Posterior cingulate gyrus (tissue), 11 donors: ENCODE measurements around the gene SRP68.
A peak's percentile ranks its signal among the peaks of the same experiment; 100 is the strongest.

Experiments used
- DNase-seq, 10 donors: peaks; one replicate each; pipeline versions ENCODE4 v3.0.0 to v3.0.0-alpha.2; 2020 to 2021; ENCODE audit warnings: mixed read lengths in 3 of 10
- intact Hi-C: fragments of 100-400 bp; cut with DNase I; formaldehyde crosslinking; loops from one replicate; pipeline ENCODE4 v1.15.1; 2023

SRP68 gene

GRCh38 chr17:76005263-76006149 lies 66.8 kb downstream of the SRP68 start:
- DNase-seq = peak in 8 of 10 donors; percentile 52 to 87 (median 83)
- intact Hi-C loops = loop anchor here (1.0 to 2.0 kb wide), 2 partner anchors 27 to 100 kb away; partner anchors contain the start of genes ACOX1 and TEN1

GRCh38 chr17:76004750-76005262 lies 67.5 kb downstream of the SRP68 start:
- DNase-seq = peak in 1 of 10 donors; percentile 50
- intact Hi-C loops = loop anchor here (1.0 to 2.0 kb wide), 2 partner anchors 26 to 100 kb away; partner anchors contain the start of genes ACOX1 and TEN1

GRCh38 chr17:76003915-76004314 lies 68.4 kb downstream of the SRP68 start:
- intact Hi-C loops = loop anchor here (2.0 kb wide), 1 partner anchor 25 kb away; the partner anchor contains the start of genes ACOX1 and TEN1
- DNase-seq = no peak

- peak in 1 of 10 donors; percentile 76 for DNase-seq
- intact Hi-C loops = no loop called here
Observed at GRCh38 chr17:76002100-76002499, 70.2 kb downstream of the SRP68 start.

- peak in 1 of 10 donors; percentile 57 for DNase-seq
Observed at GRCh38 chr17:76000755-76001521, 71.4 kb downstream of the SRP68 start, which contains the start of gene CDK3. Gene CDK3, plus strand, starts transcription at chr17:76000855. Its CDS starts 571 bp downstream, at chr17:76001426.

GRCh38 chr17:76000016-76000754 lies 72.1 kb downstream of the SRP68 start:
- peak in 4 of 10 donors; percentile 22 to 89 (median 54) for DNase-seq
- intact Hi-C loops = no loop called here

More at GRCh38 chr17:76000755-76001521, 71.4 kb downstream of the SRP68 start, which contains the start of gene CDK3:
- intact Hi-C loops = no loop called here

- intact Hi-C loops = no loop called here
Observed at GRCh38 chr17:75998327-75998795, 74.0 kb downstream of the SRP68 start.

GRCh38 chr17:75996665-75997590 lies 75.4 kb downstream of the SRP68 start:
- intact Hi-C loops = no loop called here
- DNase-seq = peak in 3 of 10 donors; percentile 74 to 83 (median 82)

More at GRCh38 chr17:75998327-75998795, 74.0 kb downstream of the SRP68 start:
- DNase-seq = peak in 2 of 10 donors; percentile 39 to 67

- intact Hi-C loops = no loop called here
Observed at GRCh38 chr17:75995385-75995925, 76.9 kb downstream of the SRP68 start.

GRCh38 chr17:75994802-75995370 lies 77.4 kb downstream of the SRP68 start:
- intact Hi-C loops = no loop called here
- DNase-seq = peak in 3 of 10 donors; percentile 6 to 44 (median 29)

More at GRCh38 chr17:75995385-75995925, 76.9 kb downstream of the SRP68 start:
- peak in 3 of 10 donors; percentile 24 to 39 (median 36) for DNase-seq

GRCh38 chr17:75991396-75991795 lies 80.9 kb downstream of the SRP68 start:
- DNase-seq = peak in 3 of 10 donors; percentile 28 to 40 (median 35)
- intact Hi-C loops = no loop called here
